SHP77 treated with DMSO at 0.1 percent for 48 hours (cell line): Measurements from ENCODE around the gene REN.

ENCODE experiments used
- DNase-seq: peaks from one replicate; lab custom pipeline; 2025; lab: John Stamatoyannopoulos, UW

REN gene

DNA sequence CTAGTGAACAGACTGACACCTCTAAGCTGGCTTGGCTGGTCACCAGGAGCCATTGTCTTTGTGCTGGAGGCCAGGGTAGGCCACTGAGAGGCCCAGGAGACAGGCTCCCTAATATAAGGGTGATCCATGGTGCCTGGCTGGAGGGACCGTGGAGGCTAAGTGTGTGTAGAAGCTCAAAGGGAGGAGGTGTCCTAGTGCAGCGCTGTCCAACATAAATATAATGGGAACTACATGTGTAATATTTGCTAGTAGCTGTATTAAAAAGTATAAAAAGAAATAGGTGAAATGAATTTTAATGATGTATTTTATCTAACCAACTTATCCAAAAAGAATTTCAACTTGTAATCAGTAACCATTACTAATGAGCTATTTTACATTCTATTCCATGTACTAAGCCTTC lies 58.2 kb downstream of the REN start:
- no peak for DNase-seq

DNA sequence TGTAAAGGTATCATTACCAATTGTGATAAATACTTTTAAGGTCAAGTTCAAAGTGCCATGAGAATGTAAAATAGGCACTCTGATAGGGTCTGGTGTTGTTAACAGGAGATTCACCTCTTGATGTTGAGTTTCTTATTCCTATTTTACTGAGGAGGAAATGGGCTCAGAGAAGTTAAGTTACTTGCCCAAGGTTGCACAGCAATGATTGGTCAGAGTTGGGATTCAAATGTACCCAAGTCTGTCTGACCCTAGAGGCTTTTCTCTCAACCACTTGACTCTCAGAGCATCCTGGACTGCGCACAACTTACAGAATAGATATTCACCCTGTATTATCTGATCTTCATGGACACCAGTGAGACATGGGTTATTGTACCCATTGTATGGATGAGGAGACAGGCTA lies 59.3 kb downstream of the REN start:
- no peak for DNase-seq

DNA sequence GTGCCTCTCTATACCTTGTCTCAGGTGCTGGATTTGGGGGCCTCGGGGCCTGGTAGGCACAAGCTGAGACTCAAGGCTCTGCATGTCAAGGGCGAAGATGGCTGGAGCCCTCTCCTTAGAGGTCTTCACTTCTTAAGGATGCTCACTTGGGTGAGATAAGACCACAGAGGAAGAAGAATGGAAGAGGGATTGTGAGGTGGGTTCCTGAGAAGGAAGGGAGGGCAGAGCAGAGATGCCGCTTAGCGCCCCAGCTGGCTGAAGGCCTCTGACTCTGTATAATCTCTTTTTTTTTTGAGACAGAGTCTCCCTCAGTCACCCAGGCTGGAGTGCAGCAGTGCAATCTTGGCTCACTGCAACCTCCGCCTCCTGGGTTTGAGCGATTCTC lies 61.0 kb downstream of the REN start:
- DNase-seq, result no peak
